Putamen (tissue), 1 donor: ENCODE data around the gene TRIM13.
"Not testable (repeated sequence)": the region's sequence is repeated elsewhere in the genome, so short reads cannot be mapped to it uniquely, and the experiment has no call there.

Experiments
- DNase-seq: peaks from one replicate; pipeline ENCODE4 v3.0.0-alpha.2; 2016; ENCODE audit warnings: low spot score

Gene TRIM13

DNA sequence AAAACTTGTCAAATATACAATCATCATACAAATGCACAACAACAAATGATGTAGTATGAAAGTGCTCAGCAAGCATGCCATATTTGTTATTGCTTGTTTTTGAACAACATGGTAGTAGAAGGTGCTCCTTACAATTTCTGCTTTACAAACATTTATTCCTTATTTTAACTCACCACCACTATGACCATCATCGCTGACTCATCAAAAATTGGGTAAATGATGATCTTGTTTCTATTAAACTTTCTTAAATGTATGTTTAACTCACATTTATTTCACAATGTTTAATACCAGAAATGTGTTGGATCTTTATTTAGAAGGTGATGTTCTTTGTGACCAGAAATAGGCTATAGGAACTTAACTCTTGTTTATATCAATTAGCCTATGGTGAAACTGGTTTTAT lies 63.9 kb downstream of the TRIM13 start:
- no peak for DNase-seq

DNA sequence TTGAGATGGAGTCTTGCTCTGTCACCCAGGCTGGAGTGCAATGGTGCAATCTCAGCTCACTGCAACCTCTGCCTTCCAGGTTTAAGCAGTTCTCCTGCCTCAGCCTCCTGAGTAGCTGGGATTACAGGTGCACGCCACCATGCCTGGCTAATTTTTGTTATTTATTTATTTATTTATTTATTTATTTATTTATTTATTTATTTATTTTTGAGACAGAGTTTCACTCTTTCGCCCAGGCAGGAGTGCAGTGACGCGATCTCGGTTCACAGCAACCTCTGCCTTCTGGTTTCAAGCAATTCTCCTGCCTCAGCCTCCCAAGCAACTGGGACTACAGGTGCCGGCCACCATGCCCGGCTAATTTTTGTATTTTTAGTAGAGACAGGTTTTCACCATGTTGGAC lies 65.5 kb downstream of the TRIM13 start:
- not testable (repeated sequence) for DNase-seq

DNA sequence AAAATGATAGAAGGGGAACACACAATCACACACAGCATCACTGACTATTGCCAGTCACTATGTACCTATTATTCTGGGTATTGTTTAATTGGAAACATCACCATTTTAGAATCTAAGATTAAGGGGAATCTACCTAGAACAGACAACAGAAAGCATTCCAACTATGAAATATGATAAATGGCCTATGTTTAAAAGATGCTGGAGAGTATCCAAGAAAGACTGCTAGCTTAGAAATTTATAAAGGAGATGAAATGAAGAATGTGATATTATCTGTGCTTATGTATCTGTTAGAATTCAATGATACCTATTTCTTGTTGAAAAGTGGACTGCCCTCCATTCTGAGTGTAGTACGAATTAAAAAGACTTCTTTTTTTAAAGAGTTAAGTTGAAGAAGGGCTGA lies 68.9 kb downstream of the TRIM13 start:
- DNase-seq: no peak
